ENCODE results near the gene PIANP.
"Not testable (repeated sequence)": the region's sequence is repeated elsewhere in the genome, so short reads cannot be mapped to it uniquely, and the experiment has no call there.

The PIANP gene

GRCh38 chr12:6700646-6701051, at the start of gene PIANP:
Gene PIANP (minus strand): TSS chr12:6700815. CDS start chr12:6698061, 2,754 bp downstream.
- H3K36me3 Mint-ChIP-seq (ENCODE audit: insufficient read depth) = peaks cover 4% of the 10 kb centered on the region
- no peaks in the 10 kb centered on the region for H3K9me3 Mint-ChIP-seq
- ATAC-seq (replicated peaks; ENCODE audit: extremely low read depth, poor library complexity, severe bottlenecking) (peak; percentile 75), DNase-seq (ENCODE audit: low spot score in 2 of 2) (no peak)
- peaks cover 71% of the 10 kb centered on the region for H3K27me3 Mint-ChIP-seq
- peak within 1 kb of the TSS; percentile 59 for H3K4me3 Mint-ChIP-seq
- no peak within 1 kb of the TSS for H3K27ac Mint-ChIP-seq (ENCODE audit: low read depth)
- H3K4me1 Mint-ChIP-seq = peaks cover 8% of the 10 kb centered on the region

- H3K4me1 Mint-ChIP-seq = peaks cover 34% of the 10 kb centered on the region
- ATAC-seq (replicated peaks; ENCODE audit: extremely low read depth, poor library complexity, severe bottlenecking) (no peak), DNase-seq (ENCODE audit: low spot score in 2 of 2) (no peak)
- H3K27me3 Mint-ChIP-seq = no peaks in the 10 kb centered on the region
- H3K27ac Mint-ChIP-seq (ENCODE audit: low read depth) = no peak overlapping the region
- peaks cover 37% of the 10 kb centered on the region for H3K36me3 Mint-ChIP-seq (ENCODE audit: insufficient read depth)
- no peaks in the 10 kb centered on the region for H3K9me3 Mint-ChIP-seq
- H3K4me3 Mint-ChIP-seq = no peak overlapping the region
These were observed 48.1 kb upstream of the PIANP start for GRCh38 chr12:6748761-6749160.

- H3K4me1 Mint-ChIP-seq = peaks cover 26% of the 10 kb centered on the region
- DNase-seq (ENCODE audit: low spot score in 2 of 2) (no peak), ATAC-seq (replicated peaks; ENCODE audit: extremely low read depth, poor library complexity, severe bottlenecking) (no peak)
- H3K4me3 Mint-ChIP-seq = no peak overlapping the region
- H3K27ac Mint-ChIP-seq (ENCODE audit: low read depth) = no peak overlapping the region
- peaks cover 27% of the 10 kb centered on the region for H3K36me3 Mint-ChIP-seq (ENCODE audit: insufficient read depth)
- no peaks in the 10 kb centered on the region for H3K27me3 Mint-ChIP-seq
- no peaks in the 10 kb centered on the region for H3K9me3 Mint-ChIP-seq
These were observed 46.6 kb upstream of the PIANP start for GRCh38 chr12:6747216-6747615.

- Mint-ChIP-seq H3K36me3 (ENCODE audit: insufficient read depth) (peaks cover 23% of the 10 kb centered on the region), H3K9me3 (no peaks in the 10 kb centered on the region), H3K27ac (ENCODE audit: low read depth) (peak overlapping the region; percentile 54), H3K4me1 (peaks cover 13% of the 10 kb centered on the region), H3K27me3 (no peaks in the 10 kb centered on the region), H3K4me3 (no peak overlapping the region)
- DNase-seq (ENCODE audit: low spot score in 2 of 2) (no peak), ATAC-seq (replicated peaks; ENCODE audit: extremely low read depth, poor library complexity, severe bottlenecking) (no peak)
These were observed 45.3 kb upstream of the PIANP start for GRCh38 chr12:6745741-6746525.

- ATAC-seq (replicated peaks; ENCODE audit: extremely low read depth, poor library complexity, severe bottlenecking); H3K27ac Mint-ChIP-seq (ENCODE audit: low read depth); H3K27me3 Mint-ChIP-seq; H3K4me3 Mint-ChIP-seq; H3K9me3 Mint-ChIP-seq; DNase-seq (ENCODE audit: low spot score in 2 of 2); H3K4me1 Mint-ChIP-seq; H3K36me3 Mint-ChIP-seq (ENCODE audit: insufficient read depth): not testable (repeated sequence)
These were observed 42.7 kb upstream of the PIANP start for GRCh38 chr12:6743300-6743699.

GRCh38 chr12:6742834-6743233, 42.2 kb upstream of the PIANP start:
- DNase-seq (ENCODE audit: low spot score in 2 of 2) = no peak
- H3K36me3 Mint-ChIP-seq (ENCODE audit: insufficient read depth) = peaks cover 9% of the 10 kb centered on the region
- peaks cover 9% of the 10 kb centered on the region for H3K4me1 Mint-ChIP-seq
- H3K9me3 Mint-ChIP-seq = no peaks in the 10 kb centered on the region
- H3K27ac Mint-ChIP-seq (ENCODE audit: low read depth) = no peak overlapping the region
- no peaks in the 10 kb centered on the region for H3K27me3 Mint-ChIP-seq
- H3K4me3 Mint-ChIP-seq = no peak overlapping the region
- no peak for ATAC-seq (replicated peaks; ENCODE audit: extremely low read depth, poor library complexity, severe bottlenecking)

- H3K36me3 Mint-ChIP-seq (ENCODE audit: insufficient read depth); H3K4me3 Mint-ChIP-seq; H3K4me1 Mint-ChIP-seq; H3K27ac Mint-ChIP-seq (ENCODE audit: low read depth); H3K27me3 Mint-ChIP-seq; DNase-seq (ENCODE audit: low spot score in 2 of 2); ATAC-seq (replicated peaks; ENCODE audit: extremely low read depth, poor library complexity, severe bottlenecking); H3K9me3 Mint-ChIP-seq: not testable (repeated sequence)
These were observed 41.5 kb upstream of the PIANP start for GRCh38 chr12:6742080-6742479.

GRCh38 chr12:6736754-6737153, 36.1 kb upstream of the PIANP start:
- H3K27ac Mint-ChIP-seq (ENCODE audit: low read depth) = no peak overlapping the region

GRCh38 chr12:6735448-6736191, 35.0 kb upstream of the PIANP start:
- Mint-ChIP-seq H3K27me3 (no peaks in the 10 kb centered on the region), H3K4me1 (peaks cover 6% of the 10 kb centered on the region), H3K9me3 (no peaks in the 10 kb centered on the region), H3K27ac (ENCODE audit: low read depth) (no peak overlapping the region), H3K4me3 (no peak overlapping the region), H3K36me3 (ENCODE audit: insufficient read depth) (peaks cover 12% of the 10 kb centered on the region)
- DNase-seq (ENCODE audit: low spot score in 2 of 2) = no peak
- ATAC-seq (replicated peaks; ENCODE audit: extremely low read depth, poor library complexity, severe bottlenecking) = no peak

More at GRCh38 chr12:6736754-6737153, 36.1 kb upstream of the PIANP start:
- H3K36me3 Mint-ChIP-seq (ENCODE audit: insufficient read depth) = peaks cover 7% of the 10 kb centered on the region
- no peak overlapping the region for H3K4me3 Mint-ChIP-seq
- ATAC-seq (replicated peaks; ENCODE audit: extremely low read depth, poor library complexity, severe bottlenecking) (no peak), DNase-seq (ENCODE audit: low spot score in 2 of 2) (no peak)
- H3K4me1 Mint-ChIP-seq = peaks cover 6% of the 10 kb centered on the region
- H3K9me3 Mint-ChIP-seq = no peaks in the 10 kb centered on the region
- H3K27me3 Mint-ChIP-seq = no peaks in the 10 kb centered on the region

GRCh38 chr12:6734506-6735387, 34.1 kb upstream of the PIANP start:
- H3K4me1 Mint-ChIP-seq = peaks cover 6% of the 10 kb centered on the region
- H3K36me3 Mint-ChIP-seq (ENCODE audit: insufficient read depth) = peaks cover 18% of the 10 kb centered on the region
- ATAC-seq (replicated peaks; ENCODE audit: extremely low read depth, poor library complexity, severe bottlenecking) = no peak
- H3K9me3 Mint-ChIP-seq = no peaks in the 10 kb centered on the region
- DNase-seq (ENCODE audit: low spot score in 2 of 2) = no peak
- H3K27me3 Mint-ChIP-seq = no peaks in the 10 kb centered on the region
- no peak overlapping the region for H3K4me3 Mint-ChIP-seq
- no peak overlapping the region for H3K27ac Mint-ChIP-seq (ENCODE audit: low read depth)

GRCh38 chr12:6730169-6730568, 29.6 kb upstream of the PIANP start:
- H3K27ac Mint-ChIP-seq (ENCODE audit: low read depth) = peak overlapping the region; percentile 42

GRCh38 chr12:6729186-6729585, 28.6 kb upstream of the PIANP start:
- no peaks in the 10 kb centered on the region for H3K9me3 Mint-ChIP-seq
- no peak overlapping the region for H3K4me3 Mint-ChIP-seq
- ATAC-seq (replicated peaks; ENCODE audit: extremely low read depth, poor library complexity, severe bottlenecking) (no peak), DNase-seq (ENCODE audit: low spot score in 2 of 2) (no peak)
- peaks cover 12% of the 10 kb centered on the region for H3K4me1 Mint-ChIP-seq
- no peak overlapping the region for H3K27ac Mint-ChIP-seq (ENCODE audit: low read depth)
- peaks cover 31% of the 10 kb centered on the region for H3K36me3 Mint-ChIP-seq (ENCODE audit: insufficient read depth)
- no peaks in the 10 kb centered on the region for H3K27me3 Mint-ChIP-seq

More at GRCh38 chr12:6730169-6730568, 29.6 kb upstream of the PIANP start:
- peaks cover 6% of the 10 kb centered on the region for H3K4me1 Mint-ChIP-seq
- ATAC-seq (replicated peaks; ENCODE audit: extremely low read depth, poor library complexity, severe bottlenecking) (no peak), DNase-seq (ENCODE audit: low spot score in 2 of 2) (no peak)
- H3K4me3 Mint-ChIP-seq = no peak overlapping the region
- H3K27me3 Mint-ChIP-seq = no peaks in the 10 kb centered on the region
- no peaks in the 10 kb centered on the region for H3K9me3 Mint-ChIP-seq
- peaks cover 30% of the 10 kb centered on the region for H3K36me3 Mint-ChIP-seq (ENCODE audit: insufficient read depth)

Measured in central memory CD8-positive, alpha-beta T cell (primary cell).